ENCODE measurements around the gene ANGEL1.

ANGEL1 gene, protein sequence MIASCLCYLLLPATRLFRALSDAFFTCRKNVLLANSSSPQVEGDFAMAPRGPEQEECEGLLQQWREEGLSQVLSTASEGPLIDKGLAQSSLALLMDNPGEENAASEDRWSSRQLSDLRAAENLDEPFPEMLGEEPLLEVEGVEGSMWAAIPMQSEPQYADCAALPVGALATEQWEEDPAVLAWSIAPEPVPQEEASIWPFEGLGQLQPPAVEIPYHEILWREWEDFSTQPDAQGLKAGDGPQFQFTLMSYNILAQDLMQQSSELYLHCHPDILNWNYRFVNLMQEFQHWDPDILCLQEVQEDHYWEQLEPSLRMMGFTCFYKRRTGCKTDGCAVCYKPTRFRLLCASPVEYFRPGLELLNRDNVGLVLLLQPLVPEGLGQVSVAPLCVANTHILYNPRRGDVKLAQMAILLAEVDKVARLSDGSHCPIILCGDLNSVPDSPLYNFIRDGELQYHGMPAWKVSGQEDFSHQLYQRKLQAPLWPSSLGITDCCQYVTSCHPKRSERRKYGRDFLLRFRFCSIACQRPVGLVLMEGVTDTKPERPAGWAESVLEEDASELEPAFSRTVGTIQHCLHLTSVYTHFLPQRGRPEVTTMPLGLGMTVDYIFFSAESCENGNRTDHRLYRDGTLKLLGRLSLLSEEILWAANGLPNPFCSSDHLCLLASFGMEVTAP

DNA sequence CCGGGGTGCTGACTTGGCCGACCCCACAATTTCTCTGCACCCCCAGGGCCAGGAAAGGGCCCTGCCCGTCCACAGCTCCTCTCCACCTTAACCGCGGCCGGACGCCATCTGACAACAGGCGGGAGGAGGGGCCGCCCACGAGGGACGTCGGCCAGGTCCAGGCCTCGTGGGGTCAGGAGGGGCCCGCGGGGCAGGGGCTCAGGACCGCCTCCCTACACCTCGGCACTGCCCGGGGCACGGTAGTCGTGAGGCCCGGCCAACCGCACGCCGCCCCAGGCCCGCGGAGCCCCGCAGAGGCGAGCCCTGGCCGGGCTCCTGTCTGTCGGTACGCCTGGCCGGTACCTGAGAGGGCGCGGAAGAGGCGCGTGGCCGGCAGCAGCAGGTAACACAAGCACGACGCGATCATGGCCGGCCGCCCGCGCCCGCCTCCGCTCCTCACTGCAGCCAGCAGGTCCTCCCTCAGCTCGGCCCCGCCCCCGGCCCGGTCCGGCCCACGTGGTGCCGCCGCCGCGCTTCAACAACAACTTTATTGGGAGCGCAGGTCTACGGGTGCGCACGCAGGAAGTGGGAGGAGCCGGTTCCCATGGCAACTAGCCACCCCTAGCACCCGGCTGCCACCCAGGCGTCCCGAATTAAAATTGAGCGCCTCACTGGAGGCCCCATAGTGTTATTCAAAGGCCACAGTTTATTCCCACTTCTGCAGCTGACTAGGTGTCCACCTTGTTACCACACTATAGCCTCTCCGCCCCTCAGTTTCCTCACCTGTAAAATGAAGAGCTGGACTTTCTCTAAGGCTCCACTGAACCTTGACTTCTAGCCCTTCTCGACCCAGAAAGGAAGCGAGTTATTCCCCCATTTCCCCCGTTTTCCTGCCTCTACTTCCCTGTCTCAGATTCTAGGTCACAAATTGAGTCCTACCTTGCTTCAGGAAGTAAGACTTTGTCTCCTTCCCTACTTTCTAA lies at the start of gene ANGEL1:
TSS of gene ANGEL1 (minus strand) at position 461 of the 962 bp plus-strand sequence. CDS start at position 406, 55 bp downstream.
- DNase-seq (ENCODE audit: low read depth) = peak; percentile 96

DNA sequence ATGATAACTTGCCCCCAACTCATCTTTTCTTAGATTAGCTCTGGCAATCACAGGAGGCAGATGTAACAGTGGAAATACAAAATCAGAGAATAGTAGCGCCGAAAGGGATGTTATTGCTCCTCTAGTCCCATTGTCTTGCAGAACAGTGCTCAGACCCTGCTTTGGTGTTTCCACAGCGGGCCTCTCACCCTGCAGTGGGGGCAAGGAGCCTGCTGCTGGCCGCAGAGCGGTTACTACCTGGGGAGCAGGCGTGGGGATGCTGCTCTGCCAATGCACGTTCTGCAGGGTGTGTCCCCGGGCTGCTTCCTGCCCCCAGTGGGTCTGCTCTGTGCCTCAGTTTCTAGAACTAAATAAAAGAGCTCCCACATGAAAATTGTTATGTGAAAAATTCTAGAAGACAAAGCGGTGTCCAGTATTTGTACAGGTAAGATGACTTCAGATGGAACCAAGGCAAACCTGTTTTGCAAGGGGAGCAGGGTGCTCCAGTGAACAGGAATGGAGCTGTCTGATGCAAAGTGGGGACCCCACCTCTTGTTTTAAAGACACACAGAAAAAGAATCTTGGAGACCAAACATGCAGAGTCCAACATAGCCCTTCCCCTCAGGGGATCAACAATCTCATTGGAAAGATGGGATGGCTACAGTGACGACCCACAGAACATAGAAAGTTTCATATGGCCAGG lies 49.0 kb upstream of the ANGEL1 start:
- DNase-seq (ENCODE audit: low read depth) = no peak

DNA sequence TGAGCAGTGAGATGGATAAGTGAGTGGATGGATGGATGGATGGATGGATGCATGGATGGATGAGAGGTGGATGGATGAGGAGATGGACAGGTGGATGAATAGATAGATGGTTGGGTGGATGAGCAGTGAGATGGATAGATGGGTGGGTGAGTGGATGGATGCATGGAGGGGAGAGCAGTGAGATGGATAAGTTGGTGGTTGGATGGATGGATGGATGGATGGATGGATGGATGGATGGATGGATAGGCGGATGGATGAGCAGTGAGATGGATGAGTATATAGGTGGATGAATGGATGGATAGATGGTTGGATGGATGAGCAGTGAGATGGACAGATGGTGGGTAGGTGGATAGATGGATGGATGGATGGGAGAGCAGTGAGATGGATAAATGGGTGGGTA lies 44.1 kb upstream of the ANGEL1 start:
- DNase-seq (ENCODE audit: low read depth) = no peak

DNA sequence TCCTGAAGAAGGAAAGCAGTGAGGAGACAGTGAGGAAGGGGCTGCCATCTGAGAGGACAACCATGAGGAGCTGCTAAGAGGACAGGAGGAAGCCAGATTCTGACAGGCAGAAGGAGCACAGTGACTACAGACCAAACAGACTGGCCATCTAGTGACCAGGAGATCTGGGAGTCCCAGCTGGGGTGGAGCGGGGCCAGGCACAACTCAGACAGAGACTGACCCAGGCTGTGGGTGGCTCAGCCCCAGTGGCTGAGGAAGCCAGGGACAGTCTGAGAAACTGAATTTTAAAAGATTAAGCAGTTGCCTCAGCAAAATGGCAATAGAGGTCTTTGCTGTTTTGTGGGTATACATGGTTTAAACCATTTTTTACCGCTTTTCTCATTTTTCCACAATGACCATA lies 42.4 kb upstream of the ANGEL1 start:
- DNase-seq (ENCODE audit: low read depth) = no peak

DNA sequence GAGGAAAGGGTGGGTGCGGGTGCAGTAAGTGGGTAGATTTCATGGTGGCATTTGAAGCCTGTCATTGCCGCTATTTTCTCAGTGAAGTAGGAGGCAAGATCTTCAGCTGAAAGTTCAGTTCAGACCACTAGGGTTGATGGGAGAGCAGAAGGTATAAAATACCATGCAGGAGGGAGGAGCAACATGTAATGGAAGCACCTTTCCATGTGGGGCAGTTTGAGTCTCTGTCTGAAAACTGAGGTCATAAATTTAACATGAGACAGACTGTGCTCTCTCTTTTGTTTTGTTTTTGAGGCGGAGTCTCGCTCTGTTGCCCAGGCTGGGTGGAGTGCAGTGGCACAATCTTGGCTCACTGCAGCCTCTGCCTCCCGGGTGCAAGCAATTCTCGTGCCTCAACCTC lies 36.2 kb upstream of the ANGEL1 start:
- DNase-seq (ENCODE audit: low read depth) = no peak

DNA sequence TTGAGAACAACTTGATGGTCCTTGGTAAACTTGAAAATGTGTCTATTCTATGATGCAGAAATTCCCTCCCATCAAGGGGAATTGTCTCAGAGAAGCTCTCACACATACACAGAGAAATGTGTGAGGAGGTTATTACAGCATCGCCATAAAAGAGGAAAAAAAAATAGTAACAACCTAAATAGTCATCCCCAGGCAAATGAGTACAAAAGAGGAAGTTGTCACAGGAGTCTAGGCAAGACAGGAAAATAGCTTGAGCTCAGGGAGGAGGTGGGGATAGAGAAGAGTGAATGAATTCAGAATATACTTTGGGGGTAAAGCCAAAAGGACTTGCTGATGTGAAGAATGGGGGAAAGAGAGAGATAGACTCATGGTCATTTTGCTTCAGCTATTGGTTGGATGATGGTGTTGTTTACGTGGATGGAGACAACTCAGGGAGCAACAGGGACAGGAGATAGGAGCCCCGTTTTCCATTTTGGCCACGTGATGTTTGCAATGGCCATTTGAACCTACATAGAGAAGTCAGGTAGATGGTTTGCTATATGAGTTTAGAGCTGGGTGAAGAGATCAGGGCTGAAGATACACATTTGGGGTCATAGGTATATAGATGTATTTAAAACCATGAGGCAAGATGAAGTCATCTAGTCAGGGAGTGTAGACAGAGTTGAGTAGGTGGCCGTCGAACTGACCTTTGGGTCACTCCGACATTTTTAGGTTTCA lies 33.8 kb upstream of the ANGEL1 start:
- DNase-seq (ENCODE audit: low read depth) = no peak

DNA sequence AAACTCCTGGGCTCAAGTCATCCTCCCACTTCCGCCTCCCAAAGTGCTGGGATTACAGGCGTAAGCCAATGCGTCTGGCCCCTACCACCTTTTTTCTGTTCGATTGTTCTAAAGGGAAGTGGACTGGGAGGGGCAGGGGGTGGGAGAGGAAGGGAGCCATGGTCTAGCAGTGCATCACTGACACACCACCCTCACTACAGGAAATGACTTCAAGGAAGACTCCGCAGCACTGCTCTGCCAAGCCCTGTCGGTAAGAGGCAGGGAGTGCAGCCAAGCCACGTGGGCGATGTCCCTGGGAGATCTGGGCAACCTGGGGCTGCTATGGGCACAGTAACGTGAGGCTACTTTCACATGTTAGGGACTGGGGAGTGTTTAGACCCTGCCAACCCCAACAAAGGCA lies 31.5 kb upstream of the ANGEL1 start:
- DNase-seq (ENCODE audit: low read depth) = peak; percentile 37

DNA sequence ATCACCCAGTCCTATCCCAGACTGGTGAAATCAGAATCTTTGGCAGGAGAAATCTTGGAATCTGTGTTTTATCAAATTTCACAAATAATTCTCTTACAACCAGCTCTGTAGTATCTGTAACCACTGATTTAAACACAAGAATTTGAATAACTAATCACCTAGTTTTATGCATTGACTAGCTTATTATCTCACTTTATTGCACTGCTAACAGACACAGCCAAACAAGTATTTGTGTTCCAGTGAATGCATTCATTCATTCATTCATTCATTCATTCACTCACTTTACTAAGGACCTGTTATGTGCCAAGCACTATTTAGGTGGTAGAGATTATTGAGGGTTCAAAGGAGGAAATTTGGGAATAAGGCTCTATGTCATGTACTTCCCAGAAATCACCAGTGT lies 29.7 kb upstream of the ANGEL1 start:
- no peak for DNase-seq (ENCODE audit: low read depth)

DNA sequence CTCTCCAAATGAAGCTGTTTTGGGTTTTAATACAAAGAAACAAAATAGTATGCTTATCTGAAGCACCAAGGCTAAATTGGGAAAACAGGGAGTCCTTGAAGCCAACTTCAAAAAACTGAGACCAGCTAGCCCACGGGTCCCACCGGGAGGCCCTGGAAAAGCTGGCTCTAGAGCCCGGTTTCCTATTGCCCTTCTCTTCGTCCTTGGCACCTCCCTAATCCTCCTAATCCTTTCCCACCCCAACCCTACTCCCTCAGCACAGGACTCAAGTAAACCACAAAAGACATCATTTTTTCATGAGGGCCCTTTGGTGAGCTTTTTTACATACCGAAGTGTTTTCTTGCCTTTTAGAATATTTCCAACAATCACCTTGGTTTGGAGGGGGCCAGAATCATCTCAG lies 24.8 kb upstream of the ANGEL1 start:
- no peak for DNase-seq (ENCODE audit: low read depth)

DNA sequence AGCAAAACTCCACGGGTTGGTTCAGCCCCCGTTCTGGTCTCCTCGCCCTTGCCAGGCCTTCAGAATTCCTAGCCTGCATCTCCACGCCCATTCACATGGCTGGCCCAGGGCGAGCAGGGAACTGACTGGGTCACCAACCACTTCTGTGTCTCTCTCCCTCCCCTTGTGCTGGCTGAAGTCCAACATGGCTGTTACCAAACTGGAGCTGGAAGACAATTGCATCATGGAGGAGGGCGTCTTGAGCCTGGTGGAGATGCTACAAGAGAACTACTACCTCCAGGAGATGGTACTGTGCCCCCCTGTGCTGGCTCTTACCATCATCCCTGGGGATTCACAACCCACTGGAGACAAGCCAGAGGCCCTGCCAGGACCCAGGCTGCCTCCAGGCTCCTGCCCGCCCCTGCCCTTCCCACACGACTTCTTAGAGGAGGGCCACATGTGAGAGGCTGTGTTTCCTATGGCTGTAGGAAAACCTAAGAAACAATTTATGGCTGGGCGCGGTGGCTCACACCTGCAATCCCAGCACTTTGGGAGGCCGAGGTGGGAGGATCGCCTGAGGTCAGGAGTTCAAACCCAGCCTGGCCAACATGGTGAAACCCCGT lies 23.4 kb upstream of the ANGEL1 start:
- DNase-seq (ENCODE audit: low read depth) = no peak

DNA sequence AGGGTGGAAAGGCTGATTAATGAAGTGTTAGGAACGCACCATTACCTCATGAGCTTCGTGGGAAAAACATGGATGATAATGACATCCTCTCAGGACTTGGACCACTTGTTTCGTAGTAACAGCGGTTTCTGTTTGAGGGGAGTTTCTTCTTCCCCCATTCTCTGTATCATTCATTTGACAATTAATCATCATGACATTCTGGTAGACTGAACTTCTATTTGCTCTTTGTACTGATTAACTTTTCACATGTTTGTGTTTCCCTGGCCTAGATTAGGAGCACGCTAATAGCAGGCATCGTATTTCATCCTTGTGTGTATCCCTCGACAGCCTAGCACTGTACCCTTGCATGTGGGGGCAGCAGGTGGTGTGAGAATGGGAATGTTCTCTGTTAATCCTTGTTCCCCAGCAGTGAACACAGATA lies 21.6 kb upstream of the ANGEL1 start:
- no peak for DNase-seq (ENCODE audit: low read depth)

DNA sequence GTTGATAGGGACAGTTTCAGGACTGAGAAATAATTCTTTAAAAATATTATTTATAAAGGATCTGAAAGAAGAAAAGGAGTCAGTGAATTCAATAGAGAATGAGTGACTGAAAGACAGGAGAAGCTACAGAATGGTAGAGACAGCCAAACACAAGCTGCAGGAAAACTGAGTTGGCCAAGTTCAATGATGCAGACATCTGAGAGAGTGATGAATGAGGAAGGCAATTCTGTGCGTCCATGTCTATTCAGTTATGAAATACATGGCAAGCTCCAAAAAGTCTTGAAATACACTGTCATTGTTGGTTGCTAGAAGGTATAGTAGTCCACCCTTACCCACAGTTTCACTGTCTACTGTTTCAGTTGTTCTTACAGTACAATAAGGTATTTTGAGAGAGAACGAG lies 20.3 kb upstream of the ANGEL1 start:
- DNase-seq (ENCODE audit: low read depth) = no peak

DNA sequence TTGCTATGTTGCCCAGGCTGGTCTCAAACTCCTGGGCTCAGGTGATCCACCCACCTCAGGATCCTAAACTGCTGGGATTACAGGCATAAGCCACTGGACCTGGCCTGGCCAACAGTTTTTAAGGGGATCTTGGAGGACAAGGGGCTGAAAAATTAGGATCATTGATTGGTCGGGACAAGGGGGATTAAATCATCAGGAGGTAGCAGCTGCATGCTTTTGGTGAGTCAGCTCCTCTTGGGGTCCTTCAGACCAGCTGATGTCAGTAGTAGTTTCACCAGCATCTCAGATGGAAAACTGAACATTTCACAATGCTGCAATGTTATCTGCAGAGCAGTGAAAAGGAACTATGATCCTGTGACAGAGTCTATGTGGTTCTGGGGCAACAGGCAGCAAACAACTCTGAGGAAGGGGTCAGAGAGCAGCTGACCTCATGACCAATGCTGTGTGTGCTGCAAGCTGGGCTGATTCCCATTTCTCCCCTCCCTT lies 19.9 kb upstream of the ANGEL1 start:
- DNase-seq (ENCODE audit: low read depth) = no peak

DNA sequence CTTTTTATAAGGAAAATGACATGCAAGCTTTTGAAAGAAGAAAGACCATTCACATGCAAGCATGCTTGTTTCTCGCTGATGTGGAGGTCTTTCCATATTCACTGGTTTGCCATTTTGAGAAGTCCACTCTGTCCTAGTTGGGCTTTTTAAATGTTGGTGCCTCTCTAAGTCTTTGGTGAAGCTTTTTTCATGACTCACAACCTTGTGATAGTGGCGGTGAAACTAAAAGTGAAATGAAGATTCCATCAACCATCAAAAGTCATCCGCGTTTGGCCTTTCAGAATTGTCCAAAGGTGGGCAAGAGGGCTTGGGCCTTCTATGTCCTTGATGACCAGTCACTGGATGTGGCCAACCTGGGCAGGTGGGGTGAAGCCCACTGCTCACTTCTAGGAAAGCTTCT lies 17.9 kb upstream of the ANGEL1 start:
- no peak for DNase-seq (ENCODE audit: low read depth)

DNA sequence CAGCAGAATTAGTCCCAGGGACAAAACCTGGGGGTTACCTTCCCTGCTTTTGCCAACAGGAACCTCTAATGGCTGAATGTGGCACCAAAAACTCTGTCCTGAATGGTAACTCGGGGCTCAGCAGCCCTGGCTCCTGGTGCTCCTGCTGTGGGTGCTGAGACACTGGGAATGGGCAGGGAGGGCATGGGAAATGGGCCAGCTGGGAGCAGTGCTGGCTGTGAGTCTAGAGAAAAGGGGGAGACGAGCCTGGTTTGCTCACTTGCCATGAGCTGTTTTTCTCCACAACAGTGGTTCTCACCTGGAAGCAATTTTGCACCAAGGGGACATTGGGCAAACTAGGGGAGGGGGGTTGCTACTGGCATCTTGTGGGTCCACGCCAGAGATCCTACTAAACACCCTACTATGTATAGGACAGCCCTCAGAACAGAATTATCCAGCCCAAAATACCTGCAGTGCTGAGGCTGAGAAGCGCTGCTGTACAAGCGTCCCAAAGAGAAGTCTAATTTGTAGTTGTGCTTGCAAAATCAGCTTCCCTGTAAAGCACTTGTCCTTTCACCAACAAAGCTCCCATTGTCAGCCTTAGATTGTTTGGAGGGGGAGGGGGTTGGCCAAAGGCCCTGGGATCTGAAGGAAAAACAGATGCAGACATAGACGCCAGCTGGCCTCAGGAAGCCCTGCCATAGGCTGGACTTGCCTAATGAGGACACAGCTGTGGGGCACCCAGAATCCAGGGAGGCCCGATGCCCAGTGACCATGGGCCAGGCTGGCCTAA lies 17.2 kb upstream of the ANGEL1 start:
- no peak for DNase-seq (ENCODE audit: low read depth)

DNA sequence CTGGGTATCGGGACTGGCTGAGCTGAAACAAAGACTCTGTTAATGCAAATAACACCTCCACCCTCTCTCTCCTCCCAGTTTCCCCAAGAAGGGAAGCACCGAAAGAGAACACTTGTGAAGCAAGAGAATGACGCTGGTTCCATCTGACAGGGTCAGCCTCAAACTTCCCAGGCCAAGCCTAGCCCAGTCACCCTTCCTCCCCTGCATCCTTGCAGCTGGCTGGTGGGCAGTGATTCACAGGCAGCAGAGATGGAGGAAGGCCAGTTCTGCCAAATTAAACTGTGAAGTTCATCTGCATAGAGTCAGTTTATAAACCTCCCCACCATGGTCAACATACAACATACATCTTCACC lies 16.3 kb upstream of the ANGEL1 start:
- no peak for DNase-seq (ENCODE audit: low read depth)

DNA sequence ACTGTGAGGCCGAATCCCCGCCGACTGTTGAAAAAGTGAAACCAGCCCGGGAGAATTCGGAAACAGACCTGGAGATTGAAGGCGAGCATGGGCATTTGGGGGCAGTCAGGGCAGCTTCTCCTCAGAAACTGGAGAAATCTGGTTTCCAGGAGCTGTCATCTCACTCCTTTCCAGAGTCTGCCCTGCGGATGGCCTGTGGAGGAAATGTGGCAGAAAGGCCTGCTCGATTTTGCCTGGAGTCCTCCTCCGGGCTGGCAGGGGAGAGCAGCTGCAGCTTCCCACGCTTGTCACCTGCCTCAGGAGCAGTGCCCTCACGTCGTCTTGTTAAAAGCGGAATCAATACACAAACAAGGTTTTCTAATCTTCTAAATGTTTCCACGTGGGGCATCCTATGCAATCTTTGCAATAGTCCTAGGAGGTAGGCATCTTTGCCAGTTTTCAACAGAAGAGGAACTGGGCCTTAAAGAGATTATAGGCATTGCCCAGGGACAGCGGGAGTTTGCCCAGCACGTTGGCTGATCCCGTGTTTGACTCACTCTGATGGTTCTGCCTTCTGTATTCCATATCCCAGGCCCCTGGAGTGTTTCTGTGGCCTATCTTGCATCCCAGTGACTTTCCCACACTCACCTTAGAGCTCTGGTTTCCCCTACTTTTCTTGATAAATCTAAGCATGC lies 15.8 kb upstream of the ANGEL1 start:
- DNase-seq (ENCODE audit: low read depth) = no peak

DNA sequence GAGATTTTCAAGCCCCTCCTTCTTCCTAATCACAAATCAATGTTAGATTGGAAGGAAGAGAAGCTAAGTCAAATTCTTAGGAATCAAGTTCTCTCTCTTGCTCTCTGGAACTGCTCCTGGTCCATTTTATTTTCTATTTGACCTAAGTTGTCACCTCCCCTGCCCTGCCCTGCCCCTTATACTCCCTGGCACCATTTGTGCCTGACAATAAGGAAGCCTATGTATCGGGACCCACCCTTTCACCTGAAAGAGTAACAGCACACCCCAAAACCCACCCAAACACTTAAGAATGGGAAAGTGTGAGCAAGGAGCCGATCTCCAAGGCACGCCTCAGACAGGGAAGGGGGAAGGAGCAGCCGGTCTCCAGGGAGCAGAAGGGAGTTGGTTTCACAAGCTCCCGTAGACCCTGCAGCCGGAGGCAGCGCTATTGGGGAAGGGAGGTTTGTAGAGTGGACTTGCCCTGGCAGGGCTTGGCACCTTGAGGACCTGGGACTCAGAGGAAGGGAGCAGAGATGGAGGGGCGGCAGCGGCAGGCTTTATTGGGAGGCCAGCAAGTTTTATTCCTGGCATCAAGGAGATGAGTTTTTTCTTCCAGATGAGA lies 15.1 kb upstream of the ANGEL1 start:
- DNase-seq (ENCODE audit: low read depth) = no peak

DNA sequence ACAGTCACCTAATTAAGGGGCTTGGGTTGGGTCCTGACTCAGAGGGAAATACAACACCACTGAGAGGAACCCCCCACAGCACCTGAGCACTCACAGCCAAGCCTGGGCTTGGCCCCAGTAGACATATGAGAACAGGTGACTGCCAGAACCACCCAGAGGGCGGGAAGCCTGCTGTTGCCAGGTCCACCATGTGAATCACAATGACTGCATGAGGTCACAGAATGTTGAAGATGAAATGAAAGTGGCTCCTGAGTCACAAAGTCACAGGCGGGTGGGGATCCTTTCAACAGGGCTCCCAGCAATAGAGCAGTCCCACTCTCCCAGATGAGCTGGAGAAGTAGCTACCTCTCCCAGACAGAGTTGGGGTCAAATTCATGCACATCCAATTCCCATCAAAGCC lies 13.4 kb upstream of the ANGEL1 start, which contains the start of gene LRRC74A:
TSS of gene LRRC74A (plus strand) at position 287 of the 400 bp plus-strand sequence. CDS start 290 bp downstream, outside the sequence.
- DNase-seq (ENCODE audit: low read depth) = no peak
